ENCODE results near the gene MLYCD.

Gene MLYCD

DNA sequence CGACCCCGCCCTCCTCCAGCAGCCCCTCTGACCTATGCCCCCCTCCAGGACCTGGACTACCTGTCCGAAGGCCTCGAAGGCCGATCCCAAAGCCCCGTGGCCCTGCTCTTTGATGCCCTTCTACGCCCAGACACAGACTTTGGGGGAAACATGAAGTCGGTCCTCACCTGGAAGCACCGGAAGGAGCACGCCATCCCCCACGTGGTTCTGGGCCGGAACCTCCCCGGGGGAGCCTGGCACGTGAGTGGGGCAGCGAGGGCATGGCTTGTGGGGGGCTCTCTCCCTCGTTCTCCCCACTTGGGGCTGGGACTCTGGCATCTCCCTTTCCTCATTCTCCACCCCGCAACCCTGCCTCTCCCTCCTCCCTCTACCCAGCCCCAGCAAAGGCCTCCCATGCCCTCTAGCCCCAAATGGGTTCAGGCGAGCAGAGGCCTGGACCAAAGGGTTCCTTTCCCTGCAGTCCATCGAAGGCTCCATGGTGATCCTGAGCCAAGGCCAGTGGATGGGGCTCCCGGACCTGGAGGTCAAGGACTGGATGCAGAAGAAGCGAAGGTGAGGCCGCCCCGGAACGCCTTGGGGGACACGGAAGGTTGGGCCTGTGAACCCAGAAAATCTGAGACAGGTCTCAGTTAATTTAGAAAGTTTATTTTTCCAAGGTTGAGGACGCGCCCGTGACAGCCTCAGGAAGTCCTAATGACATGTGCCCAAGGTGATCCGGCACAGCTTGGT, 61.8 kb downstream of the MLYCD start:
- Histone ChIP-seq H3K4me3 (ENCODE audit: low read depth in 1 of 5, low read length in 5 of 5) (no peak overlapping the region), H3K9me3 (ENCODE audit: control insufficient read depth in 5 of 5, low read length in 5 of 5) (no peaks in the 10 kb centered on the region), H3K9ac (ENCODE audit: low read length in 5 of 5) (peak overlapping the region in 1 of 5 donors; percentile 21), H3K4me1 (ENCODE audit: control insufficient read depth in 5 of 5, insufficient read depth in 5 of 5, low read length in 5 of 5) (peaks cover 0 to 40% (median 27%) of the 10 kb centered on the region in 5 donors), H3K27me3 (ENCODE audit: control insufficient read depth in 5 of 5, insufficient read depth in 4 of 5, low read length in 5 of 5) (no peaks in the 10 kb centered on the region), H3K27ac (ENCODE audit: low read depth, low read length) (no peak overlapping the region), H3K36me3 (ENCODE audit: control insufficient read depth in 5 of 5, insufficient read depth in 5 of 5, low read length in 5 of 5) (peaks cover 0 to 68% (median 55%) of the 10 kb centered on the region in 5 donors)

DNA sequence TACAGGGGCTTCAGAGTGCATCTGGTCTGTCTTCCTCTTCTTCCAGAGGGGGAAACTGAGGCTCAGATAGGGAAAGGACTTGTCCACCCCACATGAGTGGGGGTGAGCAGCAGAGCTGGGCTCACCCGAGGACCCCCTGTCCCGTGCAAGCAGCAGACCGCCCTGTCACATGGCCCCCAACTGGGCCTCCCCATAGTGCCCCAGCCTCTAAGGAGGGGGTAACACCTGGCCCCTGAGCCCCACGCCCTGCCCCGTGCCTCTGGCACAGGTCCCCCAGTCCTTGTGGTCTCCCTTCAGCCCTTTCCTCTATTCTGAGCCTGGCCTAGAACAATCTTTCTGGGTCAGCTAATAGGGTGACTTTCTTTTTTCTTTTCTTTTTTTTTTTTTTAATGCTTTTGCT, 62.7 kb downstream of the MLYCD start:
- Histone ChIP-seq H3K9ac (ENCODE audit: low read length in 5 of 5) (no peak overlapping the region), H3K4me1 (ENCODE audit: control insufficient read depth in 5 of 5, insufficient read depth in 5 of 5, low read length in 5 of 5) (peaks cover 0 to 31% (median 22%) of the 10 kb centered on the region in 5 donors), H3K27ac (ENCODE audit: low read depth, low read length) (no peak overlapping the region), H3K36me3 (ENCODE audit: control insufficient read depth in 5 of 5, insufficient read depth in 5 of 5, low read length in 5 of 5) (peaks cover 0 to 77% (median 60%) of the 10 kb centered on the region in 5 donors), H3K27me3 (ENCODE audit: control insufficient read depth in 5 of 5, insufficient read depth in 4 of 5, low read length in 5 of 5) (no peaks in the 10 kb centered on the region), H3K4me3 (ENCODE audit: low read depth in 1 of 5, low read length in 5 of 5) (no peak overlapping the region), H3K9me3 (ENCODE audit: control insufficient read depth in 5 of 5, low read length in 5 of 5) (no peaks in the 10 kb centered on the region)

DNA sequence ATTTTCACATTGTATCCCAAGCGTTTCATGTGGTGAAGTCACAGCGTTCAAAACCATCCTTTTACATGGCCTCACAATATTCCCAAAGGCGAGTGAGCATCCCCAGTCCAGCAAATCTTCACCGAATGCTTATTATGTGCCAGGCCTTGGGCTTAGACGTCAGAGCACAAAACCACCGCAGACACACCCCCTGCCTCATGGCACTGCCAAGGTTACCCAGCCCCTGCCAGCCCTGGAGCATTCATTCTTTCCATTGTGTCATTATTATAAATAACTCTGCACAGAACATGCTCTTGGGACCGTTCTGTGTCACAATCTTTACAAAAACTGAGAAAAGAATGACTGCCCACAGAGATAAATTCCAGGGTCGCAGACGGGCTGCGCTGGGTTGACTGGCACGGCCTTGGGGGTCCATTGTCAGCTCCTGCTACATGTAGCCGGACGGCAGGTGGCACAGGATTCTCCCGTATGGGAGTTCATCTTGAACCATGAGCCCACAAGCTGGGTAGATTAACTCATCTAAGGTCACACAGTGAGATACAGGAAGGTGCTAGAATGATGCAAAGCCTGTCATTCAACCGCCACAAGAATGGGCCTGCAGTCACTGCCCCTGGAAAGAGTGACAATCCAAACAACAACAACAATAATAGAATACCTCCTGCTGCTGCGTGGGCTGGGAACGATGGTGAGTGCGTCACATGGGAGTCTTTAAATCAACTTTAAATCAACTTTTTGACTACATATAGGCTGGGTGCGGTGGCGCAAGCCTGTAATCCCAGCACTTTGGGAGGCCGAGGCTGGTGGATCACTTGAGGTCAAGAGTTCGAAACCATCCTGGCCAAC, 64.6 kb downstream of the MLYCD start:
- no peaks in the 10 kb centered on the region for H3K27me3 ChIP-seq (ENCODE audit: control insufficient read depth in 5 of 5, insufficient read depth in 4 of 5, low read length in 5 of 5)
- H3K27ac ChIP-seq (ENCODE audit: low read depth, low read length) = no peak overlapping the region
- H3K4me1 ChIP-seq (ENCODE audit: control insufficient read depth in 5 of 5, insufficient read depth in 5 of 5, low read length in 5 of 5) = peaks cover 0 to 21% (median 17%) of the 10 kb centered on the region in 5 donors
- H3K4me3 ChIP-seq (ENCODE audit: low read depth in 1 of 5, low read length in 5 of 5) = no peak overlapping the region
- peaks cover 0 to 71% (median 57%) of the 10 kb centered on the region in 5 donors for H3K36me3 ChIP-seq (ENCODE audit: control insufficient read depth in 5 of 5, insufficient read depth in 5 of 5, low read length in 5 of 5)
- no peaks in the 10 kb centered on the region for H3K9me3 ChIP-seq (ENCODE audit: control insufficient read depth in 5 of 5, low read length in 5 of 5)
- no peak overlapping the region for H3K9ac ChIP-seq (ENCODE audit: low read length in 5 of 5)

GRCh38 chr16:83964684-83965443, 65.9 kb downstream of the MLYCD start:
- H3K27ac ChIP-seq (ENCODE audit: low read depth, low read length) = no peak overlapping the region
- H3K27me3 ChIP-seq (ENCODE audit: control insufficient read depth in 5 of 5, insufficient read depth in 4 of 5, low read length in 5 of 5) = peaks cover 0 to 3% (median 0%) of the 10 kb centered on the region in 5 donors
- H3K4me3 ChIP-seq (ENCODE audit: low read depth in 1 of 5, low read length in 5 of 5) = no peak overlapping the region
- no peak overlapping the region for H3K9ac ChIP-seq (ENCODE audit: low read length in 5 of 5)
- no peaks in the 10 kb centered on the region for H3K9me3 ChIP-seq (ENCODE audit: control insufficient read depth in 5 of 5, low read length in 5 of 5)
- peaks cover 0 to 58% (median 49%) of the 10 kb centered on the region in 5 donors for H3K36me3 ChIP-seq (ENCODE audit: control insufficient read depth in 5 of 5, insufficient read depth in 5 of 5, low read length in 5 of 5)
- H3K4me1 ChIP-seq (ENCODE audit: control insufficient read depth in 5 of 5, insufficient read depth in 5 of 5, low read length in 5 of 5) = peaks cover 0 to 7% (median 4%) of the 10 kb centered on the region in 5 donors

DNA sequence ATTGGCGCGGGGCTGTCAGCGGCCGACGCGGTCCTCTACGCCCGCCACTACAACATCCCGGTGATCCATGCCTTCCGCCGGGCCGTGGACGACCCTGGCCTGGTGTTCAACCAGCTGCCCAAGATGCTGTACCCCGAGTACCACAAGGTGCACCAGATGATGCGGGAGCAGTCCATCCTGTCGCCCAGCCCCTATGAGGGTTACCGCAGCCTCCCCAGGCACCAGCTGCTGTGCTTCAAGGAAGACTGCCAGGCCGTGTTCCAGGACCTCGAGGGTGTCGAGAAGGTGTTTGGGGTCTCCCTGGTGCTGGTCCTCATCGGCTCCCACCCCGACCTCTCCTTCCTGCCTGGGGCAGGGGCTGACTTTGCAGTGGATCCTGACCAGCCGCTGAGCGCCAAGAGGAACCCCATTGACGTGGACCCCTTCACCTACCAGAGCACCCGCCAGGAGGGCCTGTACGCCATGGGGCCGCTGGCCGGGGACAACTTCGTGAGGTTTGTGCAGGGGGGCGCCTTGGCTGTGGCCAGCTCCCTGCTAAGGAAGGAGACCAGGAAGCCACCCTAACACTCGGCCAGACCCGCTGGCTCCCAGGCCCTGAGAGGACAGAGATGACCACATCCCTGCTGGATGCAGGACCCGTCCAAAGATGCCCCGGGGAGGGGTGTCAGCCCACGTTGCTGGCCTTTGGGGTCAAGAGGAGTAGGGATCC, 66.7 kb downstream of the MLYCD start:
- no peaks in the 10 kb centered on the region for H3K9me3 ChIP-seq (ENCODE audit: control insufficient read depth in 5 of 5, low read length in 5 of 5)
- no peak overlapping the region for H3K4me3 ChIP-seq (ENCODE audit: low read depth in 1 of 5, low read length in 5 of 5)
- H3K27me3 ChIP-seq (ENCODE audit: control insufficient read depth in 5 of 5, insufficient read depth in 4 of 5, low read length in 5 of 5) = peaks cover 0 to 6% (median 0%) of the 10 kb centered on the region in 5 donors
- H3K9ac ChIP-seq (ENCODE audit: low read length in 5 of 5) = no peak overlapping the region
- H3K27ac ChIP-seq (ENCODE audit: low read depth, low read length) = no peak overlapping the region
- H3K36me3 ChIP-seq (ENCODE audit: control insufficient read depth in 5 of 5, insufficient read depth in 5 of 5, low read length in 5 of 5) = peaks cover 0 to 51% (median 42%) of the 10 kb centered on the region in 5 donors
- H3K4me1 ChIP-seq (ENCODE audit: control insufficient read depth in 5 of 5, insufficient read depth in 5 of 5, low read length in 5 of 5) = no peaks in the 10 kb centered on the region

GRCh38 chr16:83966153-83966696, 67.3 kb downstream of the MLYCD start:
- H3K9me3 ChIP-seq (ENCODE audit: control insufficient read depth in 5 of 5, low read length in 5 of 5) = no peaks in the 10 kb centered on the region
- H3K9ac ChIP-seq (ENCODE audit: low read length in 5 of 5) = no peak overlapping the region
- peaks cover 0 to 6% (median 0%) of the 10 kb centered on the region in 5 donors for H3K27me3 ChIP-seq (ENCODE audit: control insufficient read depth in 5 of 5, insufficient read depth in 4 of 5, low read length in 5 of 5)
- H3K4me1 ChIP-seq (ENCODE audit: control insufficient read depth in 5 of 5, insufficient read depth in 5 of 5, low read length in 5 of 5) = no peaks in the 10 kb centered on the region
- H3K36me3 ChIP-seq (ENCODE audit: control insufficient read depth in 5 of 5, insufficient read depth in 5 of 5, low read length in 5 of 5) = peaks cover 0 to 45% (median 36%) of the 10 kb centered on the region in 5 donors
- H3K27ac ChIP-seq (ENCODE audit: low read depth, low read length) = no peak overlapping the region
- no peak overlapping the region for H3K4me3 ChIP-seq (ENCODE audit: low read depth in 1 of 5, low read length in 5 of 5)

GRCh38 chr16:83967091-83967490, 68.2 kb downstream of the MLYCD start:
- Histone ChIP-seq H3K4me1 (ENCODE audit: control insufficient read depth in 5 of 5, insufficient read depth in 5 of 5, low read length in 5 of 5) (no peaks in the 10 kb centered on the region), H3K4me3 (ENCODE audit: low read depth in 1 of 5, low read length in 5 of 5) (no peak overlapping the region), H3K36me3 (ENCODE audit: control insufficient read depth in 5 of 5, insufficient read depth in 5 of 5, low read length in 5 of 5) (peaks cover 0 to 37% (median 31%) of the 10 kb centered on the region in 5 donors), H3K9me3 (ENCODE audit: control insufficient read depth in 5 of 5, low read length in 5 of 5) (no peaks in the 10 kb centered on the region), H3K27me3 (ENCODE audit: control insufficient read depth in 5 of 5, insufficient read depth in 4 of 5, low read length in 5 of 5) (peaks cover 0 to 6% (median 0%) of the 10 kb centered on the region in 5 donors), H3K27ac (ENCODE audit: low read depth, low read length) (no peak overlapping the region), H3K9ac (ENCODE audit: low read length in 5 of 5) (no peak overlapping the region)

GRCh38 chr16:83967838-83968305, 69.0 kb downstream of the MLYCD start, which contains the start of gene NECAB2:
Gene NECAB2, plus strand, starts transcription at chr16:83968244. Its CDS starts 405 bp downstream, at chr16:83968649.
- Histone ChIP-seq H3K9ac (ENCODE audit: low read length in 5 of 5) (no peak within 1 kb of the TSS), H3K4me3 (ENCODE audit: low read depth in 1 of 5, low read length in 5 of 5) (no peak within 1 kb of the TSS), H3K27ac (ENCODE audit: low read depth, low read length) (no peak within 1 kb of the TSS), H3K27me3 (ENCODE audit: control insufficient read depth in 5 of 5, insufficient read depth in 4 of 5, low read length in 5 of 5) (peaks cover 0 to 6% (median 0%) of the 10 kb centered on the region in 5 donors), H3K9me3 (ENCODE audit: control insufficient read depth in 5 of 5, low read length in 5 of 5) (no peaks in the 10 kb centered on the region), H3K36me3 (ENCODE audit: control insufficient read depth in 5 of 5, insufficient read depth in 5 of 5, low read length in 5 of 5) (peaks cover 0 to 31% (median 26%) of the 10 kb centered on the region in 5 donors), H3K4me1 (ENCODE audit: control insufficient read depth in 5 of 5, insufficient read depth in 5 of 5, low read length in 5 of 5) (no peaks in the 10 kb centered on the region)

DNA sequence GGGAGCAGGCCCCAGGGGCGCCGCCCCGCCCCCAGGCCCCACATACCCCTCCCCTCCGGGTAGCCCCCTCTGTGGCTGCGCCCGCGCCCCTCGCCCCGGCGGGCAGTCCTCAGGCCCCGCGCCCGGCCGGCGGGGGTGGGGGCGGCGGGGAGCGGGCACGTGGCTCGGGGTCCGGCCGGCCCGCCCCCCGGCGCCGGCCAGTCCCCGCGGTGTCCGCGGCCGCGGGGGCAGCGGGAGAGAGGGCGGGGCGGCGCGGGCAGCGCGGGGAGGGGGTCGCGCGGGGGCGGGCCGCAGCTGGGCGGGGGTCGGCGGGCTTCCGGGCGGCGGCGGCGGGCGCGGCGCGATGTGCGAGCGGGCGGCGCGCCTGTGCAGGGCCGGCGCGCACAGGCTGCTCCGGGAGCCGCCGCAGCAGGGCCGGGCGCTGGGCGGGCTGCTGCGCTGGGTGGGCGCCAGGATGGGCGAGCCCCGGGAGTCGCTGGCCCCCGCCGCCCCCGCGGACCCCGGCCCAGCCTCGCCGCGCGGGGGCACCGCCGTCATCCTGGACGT, 69.5 kb downstream of the MLYCD start:
- Histone ChIP-seq H3K36me3 (ENCODE audit: control insufficient read depth in 5 of 5, insufficient read depth in 5 of 5, low read length in 5 of 5) (peaks cover 0 to 26% (median 21%) of the 10 kb centered on the region in 5 donors), H3K9ac (ENCODE audit: low read length in 5 of 5) (no peak overlapping the region), H3K4me3 (ENCODE audit: low read depth in 1 of 5, low read length in 5 of 5) (no peak overlapping the region), H3K9me3 (ENCODE audit: control insufficient read depth in 5 of 5, low read length in 5 of 5) (no peaks in the 10 kb centered on the region), H3K27me3 (ENCODE audit: control insufficient read depth in 5 of 5, insufficient read depth in 4 of 5, low read length in 5 of 5) (peaks cover 0 to 6% (median 0%) of the 10 kb centered on the region in 5 donors), H3K4me1 (ENCODE audit: control insufficient read depth in 5 of 5, insufficient read depth in 5 of 5, low read length in 5 of 5) (no peaks in the 10 kb centered on the region), H3K27ac (ENCODE audit: low read depth, low read length) (no peak overlapping the region)
